Lower leg skin (tissue), 4 donors: ENCODE measurements around the gene FAM217B. TPM values are rescaled to one million over a fixed set of nuclear protein-coding genes. Genes with fewer than 3 reads are reported as not detected.
"Not testable (repeated sequence)": the region's sequence is repeated elsewhere in the genome, so short reads cannot be mapped to it uniquely, and the experiment has no call there.

Source experiments
- DNase-seq, 2 donors: peaks; one replicate each; pipeline ENCODE4 v3.0.0-alpha.2; 2019; ENCODE audit warnings: low spot score in 2 of 2
- H3K4me3 ChIP-seq: fragments of 200-600 bp; sonication (generic); 2 replicates; pipeline ENCODE4 v1.5.1; 2017; ENCODE audit warnings: mild to moderate bottlenecking, low read depth; ENCODE audit not compliant: poor library complexity, severe bottlenecking
- CTCF ChIP-seq, 3 donors: fragments of 450-650 bp; IDR thresholded peaks; one replicate each; pipeline ENCODE4 v1.5.1; 2016; ENCODE audit warnings: antibody characterized with exemption in 3 of 3, mild to moderate bottlenecking in 3 of 3, moderate library complexity in 2 of 3
- POLR2A ChIP-seq, 2 donors: fragments of 450-650 bp; IDR thresholded peaks; one replicate each; pipeline ENCODE4 v1.6.1; 2016 to 2017; ENCODE audit warnings: antibody characterized with exemption in 2 of 2, mild to moderate bottlenecking in 1 of 2, moderate library complexity in 1 of 2
- WGBS, 2 donors: methylation state at CpG; one replicate each; pipeline ENCODE4 v1.1.5; 2018; 5-methylcytosine and 5-hydroxymethylcytosine counted together
- intact Hi-C: fragments of 100-400 bp; cut with DNase I; formaldehyde crosslinking; loops from one replicate; pipeline ENCODE4 v1.15.0; 2023; ENCODE audit warnings: low total_unique reads
- total RNA-seq, 4 donors: library from RNA; depleted of rRNA; stranded (reverse); fragments of >200 nt; gene quantifications; one replicate each; pipeline ENCODE4 v1.1.0, GENCODE V29; 2016

Gene FAM217B
- total RNA-seq, 4 donors from 2014 or later = 3.8 to 11.3 (median 5.9) TPM

- no peak for DNase-seq
- intact Hi-C loops = loop anchor here (10.0 kb wide), 1 partner anchor 100 kb away; no protein-coding TSS in a partner anchor
- 88 to 93% methylated on average over 4 of the region's 4 CpGs for WGBS, 2 donors
- TF ChIP-seq POLR2A (IDR thresholded peaks at IDR 0.05) (no peak), CTCF (IDR thresholded peaks at IDR 0.05) (no peak)
- no peak overlapping the region for H3K4me3 ChIP-seq
These were observed 14.5 kb downstream of the FAM217B start for GRCh38 chr20:59954718-59955117.

GRCh38 chr20:59955131-59955796, 15.1 kb downstream of the FAM217B start:
- 74 to 76% methylated on average over 8 of the region's 8 CpGs for WGBS, 2 donors
- TF ChIP-seq POLR2A (IDR thresholded peaks at IDR 0.05) (no peak), CTCF (IDR thresholded peaks at IDR 0.05) (no peak)
- intact Hi-C loops = loop anchor here (10.0 kb wide), 1 partner anchor 100 kb away; no protein-coding TSS in a partner anchor
- DNase-seq = no peak
- no peak overlapping the region for H3K4me3 ChIP-seq

- not testable (repeated sequence) for DNase-seq, H3K4me3 ChIP-seq
- intact Hi-C loops = loop anchor here (10.0 kb wide), 1 partner anchor 97 kb away; no protein-coding TSS in a partner anchor
These were observed 17.4 kb downstream of the FAM217B start for GRCh38 chr20:59957568-59957967.

GRCh38 chr20:59958123-59958522, 17.9 kb downstream of the FAM217B start, which contains the start of gene CDH26:
TSS of gene CDH26 (plus strand) at chr20:59958423. CDS start at chr20:59958727, 304 bp downstream.
- WGBS, 2 donors = 91 to 92% methylated on average over 5 of the region's 5 CpGs
- H3K4me3 ChIP-seq = no peak within 1 kb of the TSS
- no peak for TF ChIP-seq POLR2A (IDR thresholded peaks at IDR 0.05)
- TF ChIP-seq CTCF (IDR thresholded peaks at IDR 0.05) = no peak
- DNase-seq = no peak
- intact Hi-C loops = loop anchor here (10.0 kb wide), 1 partner anchor 97 kb away; no protein-coding TSS in a partner anchor

GRCh38 chr20:59958626-59959025, 18.4 kb downstream of the FAM217B start:
- intact Hi-C loops = loop anchor here (10.0 kb wide), 1 partner anchor 96 kb away; no protein-coding TSS in a partner anchor
- no peak for TF ChIP-seq CTCF (IDR thresholded peaks at IDR 0.05)
- TF ChIP-seq POLR2A (IDR thresholded peaks at IDR 0.05) = no peak
- WGBS, 2 donors = 88 to 93% methylated on average over 4 of the region's 4 CpGs
- H3K4me3 ChIP-seq = no peak overlapping the region
- no peak for DNase-seq

- H3K4me3 ChIP-seq = no peak overlapping the region
- DNase-seq = no peak
- intact Hi-C loops = no loop called here
- no peak for TF ChIP-seq CTCF (IDR thresholded peaks at IDR 0.05)
- no peak for TF ChIP-seq POLR2A (IDR thresholded peaks at IDR 0.05)
- WGBS, 2 donors = 49 to 58% methylated on average over 2 of the region's 2 CpGs
These were observed 21.2 kb downstream of the FAM217B start for GRCh38 chr20:59961423-59961822.
